Ishikawa (cell line): ENCODE data around the gene SPAG9.

Experiments used
- CEBPB ChIP-seq: IDR thresholded peaks from 2 replicates; pipeline ENCODE4 v1.6.1; 2012
- CREB1 ChIP-seq: IDR thresholded peaks from 2 replicates; pipeline ENCODE4 v1.6.1; 2012; ENCODE audit warnings: low read depth
- EGR1 ChIP-seq: IDR thresholded peaks from 2 replicates; pipeline ENCODE4 v1.6.1; 2012
- EP300 ChIP-seq: IDR thresholded peaks from 2 replicates; pipeline ENCODE4 v1.6.1; 2012; ENCODE audit warnings: borderline replicate concordance
- FOXM1 ChIP-seq: IDR thresholded peaks from 2 replicates; pipeline ENCODE4 v1.6.1; 2012; ENCODE audit warnings: low read depth, borderline replicate concordance
- NFIC ChIP-seq: IDR thresholded peaks from 2 replicates; pipeline ENCODE4 v1.6.1; 2012
- RAD21 ChIP-seq: IDR thresholded peaks from 2 replicates; pipeline ENCODE4 v1.6.1; 2012; ENCODE audit warnings: low read depth
- TAF1 ChIP-seq: IDR thresholded peaks from 2 replicates; pipeline ENCODE4 v1.6.1; 2012; ENCODE audit warnings: low read depth, mild to moderate bottlenecking
- TCF12 ChIP-seq: IDR thresholded peaks from 2 replicates; pipeline ENCODE4 v1.6.1; 2012; ENCODE audit warnings: low read depth
- TEAD4 ChIP-seq: IDR thresholded peaks from 2 replicates; pipeline ENCODE4 v1.6.1; 2012
- YY1 ChIP-seq: IDR thresholded peaks from 2 replicates; pipeline ENCODE4 v1.6.1; 2012; ENCODE audit warnings: low read depth
- ZBTB7A ChIP-seq: IDR thresholded peaks from 2 replicates; pipeline ENCODE4 v1.6.1; 2012; ENCODE audit warnings: low read depth
- TF ChIP-seq, protein P1 (sequence below): IDR thresholded peaks from 2 replicates; pipeline ENCODE4 v1.6.1; 2012; ENCODE audit warnings: low read depth, mild to moderate bottlenecking
- TF ChIP-seq, protein P2 (sequence below): IDR thresholded peaks from 2 replicates; pipeline ENCODE4 v1.6.1; 2012
- TF ChIP-seq, protein P3 (sequence below): IDR thresholded peaks from 2 replicates; pipeline ENCODE4 v1.6.1; 2012

SPAG9 gene

DNA sequence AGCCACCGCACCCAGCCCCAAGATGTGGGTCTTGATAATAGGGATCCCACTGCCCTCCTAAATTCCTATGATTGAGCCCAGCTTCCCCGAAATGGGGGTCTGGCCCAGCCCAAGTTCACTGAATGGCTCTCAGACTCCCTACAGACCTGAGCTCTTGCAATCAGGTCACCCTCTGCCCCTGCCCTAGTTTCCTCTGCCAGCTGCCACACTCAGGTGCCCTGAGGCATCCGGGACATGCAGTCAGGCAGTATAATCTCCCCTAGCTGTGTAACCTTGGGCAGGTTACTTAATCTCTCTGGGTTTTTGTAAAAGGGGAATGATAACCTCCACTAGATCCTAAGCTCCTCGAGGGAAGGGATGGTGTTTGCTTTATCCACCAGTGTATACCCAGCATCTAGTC lies 193.4 kb downstream of the SPAG9 start:
- no peak for TF ChIP-seq TAF1
- TF ChIP-seq TCF12, result no peak
- TF ChIP-seq, protein P1, sequence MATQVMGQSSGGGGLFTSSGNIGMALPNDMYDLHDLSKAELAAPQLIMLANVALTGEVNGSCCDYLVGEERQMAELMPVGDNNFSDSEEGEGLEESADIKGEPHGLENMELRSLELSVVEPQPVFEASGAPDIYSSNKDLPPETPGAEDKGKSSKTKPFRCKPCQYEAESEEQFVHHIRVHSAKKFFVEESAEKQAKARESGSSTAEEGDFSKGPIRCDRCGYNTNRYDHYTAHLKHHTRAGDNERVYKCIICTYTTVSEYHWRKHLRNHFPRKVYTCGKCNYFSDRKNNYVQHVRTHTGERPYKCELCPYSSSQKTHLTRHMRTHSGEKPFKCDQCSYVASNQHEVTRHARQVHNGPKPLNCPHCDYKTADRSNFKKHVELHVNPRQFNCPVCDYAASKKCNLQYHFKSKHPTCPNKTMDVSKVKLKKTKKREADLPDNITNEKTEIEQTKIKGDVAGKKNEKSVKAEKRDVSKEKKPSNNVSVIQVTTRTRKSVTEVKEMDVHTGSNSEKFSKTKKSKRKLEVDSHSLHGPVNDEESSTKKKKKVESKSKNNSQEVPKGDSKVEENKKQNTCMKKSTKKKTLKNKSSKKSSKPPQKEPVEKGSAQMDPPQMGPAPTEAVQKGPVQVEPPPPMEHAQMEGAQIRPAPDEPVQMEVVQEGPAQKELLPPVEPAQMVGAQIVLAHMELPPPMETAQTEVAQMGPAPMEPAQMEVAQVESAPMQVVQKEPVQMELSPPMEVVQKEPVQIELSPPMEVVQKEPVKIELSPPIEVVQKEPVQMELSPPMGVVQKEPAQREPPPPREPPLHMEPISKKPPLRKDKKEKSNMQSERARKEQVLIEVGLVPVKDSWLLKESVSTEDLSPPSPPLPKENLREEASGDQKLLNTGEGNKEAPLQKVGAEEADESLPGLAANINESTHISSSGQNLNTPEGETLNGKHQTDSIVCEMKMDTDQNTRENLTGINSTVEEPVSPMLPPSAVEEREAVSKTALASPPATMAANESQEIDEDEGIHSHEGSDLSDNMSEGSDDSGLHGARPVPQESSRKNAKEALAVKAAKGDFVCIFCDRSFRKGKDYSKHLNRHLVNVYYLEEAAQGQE, result no peak
- TF ChIP-seq CREB1, result no peak
- TF ChIP-seq TEAD4, result no peak
- no peak for TF ChIP-seq YY1
- no peak for TF ChIP-seq FOXM1
- TF ChIP-seq, protein P2, sequence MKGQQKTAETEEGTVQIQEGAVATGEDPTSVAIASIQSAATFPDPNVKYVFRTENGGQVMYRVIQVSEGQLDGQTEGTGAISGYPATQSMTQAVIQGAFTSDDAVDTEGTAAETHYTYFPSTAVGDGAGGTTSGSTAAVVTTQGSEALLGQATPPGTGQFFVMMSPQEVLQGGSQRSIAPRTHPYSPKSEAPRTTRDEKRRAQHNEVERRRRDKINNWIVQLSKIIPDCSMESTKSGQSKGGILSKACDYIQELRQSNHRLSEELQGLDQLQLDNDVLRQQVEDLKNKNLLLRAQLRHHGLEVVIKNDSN, result no peak
- TF ChIP-seq EGR1, result no peak
- no peak for TF ChIP-seq RAD21
- TF ChIP-seq, protein P3, sequence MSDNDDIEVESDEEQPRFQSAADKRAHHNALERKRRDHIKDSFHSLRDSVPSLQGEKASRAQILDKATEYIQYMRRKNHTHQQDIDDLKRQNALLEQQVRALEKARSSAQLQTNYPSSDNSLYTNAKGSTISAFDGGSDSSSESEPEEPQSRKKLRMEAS, result no peak
- TF ChIP-seq NFIC, result no peak
- TF ChIP-seq ZBTB7A, result no peak
- no peak for TF ChIP-seq CEBPB
- no peak for TF ChIP-seq EP300

DNA sequence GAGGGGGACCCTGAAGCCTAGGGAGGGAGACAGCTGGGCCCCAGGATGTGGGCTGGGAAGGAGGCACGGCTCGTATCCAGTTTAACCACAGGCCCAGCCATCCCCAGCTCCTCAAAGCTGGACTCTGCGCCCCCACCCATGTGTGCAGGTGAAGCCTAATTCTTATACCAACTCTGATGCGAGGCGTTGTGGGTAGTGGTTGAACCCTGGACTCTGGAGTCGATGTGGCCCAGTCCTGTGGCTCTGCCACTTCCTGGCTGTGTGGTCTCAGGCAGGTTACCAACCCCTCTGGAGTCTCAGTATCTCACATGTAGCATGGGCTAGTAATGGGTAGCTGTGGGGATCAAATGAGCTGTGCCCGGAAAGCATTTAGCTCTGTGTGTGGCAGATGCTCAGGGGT lies 194.1 kb downstream of the SPAG9 start:
- TF ChIP-seq, protein P1, result no peak
- TF ChIP-seq TAF1, result no peak
- TF ChIP-seq, protein P2, result no peak
- TF ChIP-seq CREB1, result no peak
- TF ChIP-seq EGR1, result no peak
- no peak for TF ChIP-seq FOXM1
- TF ChIP-seq EP300, result no peak
- TF ChIP-seq YY1, result no peak

DNA sequence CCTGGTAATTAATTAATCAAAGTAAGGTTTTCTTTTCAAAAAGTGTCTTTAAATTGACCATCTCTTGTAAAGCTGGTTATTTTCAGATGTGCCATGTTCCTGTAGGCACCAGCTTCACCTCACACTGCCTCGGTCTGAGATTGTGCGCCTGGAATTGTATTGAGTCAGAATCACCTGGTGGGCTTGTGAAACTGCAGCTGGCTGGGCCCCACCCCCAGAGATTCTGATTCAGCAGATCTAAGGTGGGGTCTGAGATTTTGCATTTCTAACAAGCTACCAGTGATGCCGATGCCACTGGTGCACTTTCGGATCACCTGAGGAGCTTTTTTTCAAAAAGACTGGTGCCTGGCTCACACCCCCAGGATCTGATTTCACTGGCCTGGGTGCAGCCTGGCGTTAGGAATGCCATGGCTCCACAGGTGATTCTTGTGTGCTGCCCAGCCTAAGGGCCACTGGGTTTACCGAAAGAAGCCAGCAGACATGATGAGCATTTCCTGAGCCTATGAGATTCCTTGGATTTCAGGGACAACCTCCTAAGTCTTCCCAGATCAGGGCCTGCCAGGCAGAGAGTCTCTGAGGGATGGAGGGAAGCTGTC lies 195.3 kb downstream of the SPAG9 start:
- TF ChIP-seq TCF12 (no peak), YY1 (no peak), EGR1 (no peak), TAF1 (no peak), RAD21 (0 out of 2 replicates have a peak, but pooled peaks have one; percentile 3), TEAD4 (peak; percentile 50; the same call in 1 of the 2 replicates), FOXM1 (no peak)
- TF ChIP-seq, protein P3, result no peak
- TF ChIP-seq, protein P2, result no peak

DNA sequence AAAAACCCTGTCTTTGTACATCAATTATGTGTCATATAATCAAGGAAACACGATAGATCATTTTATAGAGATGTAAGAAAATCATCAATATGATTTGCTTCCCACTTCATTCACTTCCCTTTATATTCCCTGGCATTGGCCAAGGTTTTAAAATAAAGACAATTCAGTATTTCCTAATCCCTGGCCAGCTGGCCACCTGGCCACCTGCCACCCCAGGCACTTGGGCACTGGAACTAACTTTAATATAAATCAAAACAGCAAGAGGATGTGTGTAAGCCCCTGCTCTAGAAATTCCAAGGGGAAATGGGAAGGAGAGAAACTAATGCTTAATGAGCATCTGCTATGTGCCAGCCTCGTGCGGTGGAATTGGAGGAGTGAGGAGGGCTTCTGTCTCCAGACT lies 195.9 kb downstream of the SPAG9 start:
- no peak for TF ChIP-seq CREB1
- no peak for TF ChIP-seq EGR1
- TF ChIP-seq, protein P2, result no peak
- no peak for TF ChIP-seq FOXM1

DNA sequence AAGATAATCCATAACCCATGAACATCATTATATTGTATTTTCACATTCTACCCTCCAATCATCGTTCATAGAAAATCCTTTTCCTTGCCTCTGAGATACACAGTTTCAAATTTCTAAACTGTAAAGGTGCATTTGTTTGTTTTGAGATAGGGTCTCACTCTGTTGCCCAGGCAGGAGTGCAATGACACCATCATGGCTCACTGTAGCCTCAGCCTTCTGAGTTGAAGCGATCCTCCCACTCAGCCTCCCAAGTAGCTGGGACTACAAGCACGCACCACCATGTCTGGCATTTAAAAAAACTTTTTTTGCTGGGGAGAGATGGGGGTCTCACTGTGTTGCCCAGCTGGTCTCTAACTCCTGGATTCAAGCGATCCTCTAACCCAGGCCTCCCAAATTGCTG lies 196.4 kb downstream of the SPAG9 start:
- TF ChIP-seq, protein P2, result no peak
